GM21360 (cell line): Measurements from ENCODE around the gene SLC23A1.
A peak's percentile ranks its signal among the peaks of the same experiment; 100 is the strongest.
"Not testable (repeated sequence)": the region's sequence is repeated elsewhere in the genome, so short reads cannot be mapped to it uniquely, and the experiment has no call there.

Source experiments
- ATAC-seq: cut with Tn5 transposase; IDR thresholded peaks from one replicate; pipeline ENCODE4 v1.9.1; 2021; ENCODE audit warnings: mild to moderate bottlenecking, moderate library complexity; ENCODE audit not compliant: unreplicated experiment

SLC23A1 gene

GRCh38 chr5:139390639-139391569 lies 7.8 kb upstream of the SLC23A1 start:
- ATAC-seq: no peak

GRCh38 chr5:139389701-139390638 lies 6.9 kb upstream of the SLC23A1 start, which contains the start of gene MZB1:
Gene MZB1 (minus strand): TSS chr5:139389913. CDS start chr5:139389856, 57 bp downstream.
- peak; percentile 24 for ATAC-seq

DNA sequence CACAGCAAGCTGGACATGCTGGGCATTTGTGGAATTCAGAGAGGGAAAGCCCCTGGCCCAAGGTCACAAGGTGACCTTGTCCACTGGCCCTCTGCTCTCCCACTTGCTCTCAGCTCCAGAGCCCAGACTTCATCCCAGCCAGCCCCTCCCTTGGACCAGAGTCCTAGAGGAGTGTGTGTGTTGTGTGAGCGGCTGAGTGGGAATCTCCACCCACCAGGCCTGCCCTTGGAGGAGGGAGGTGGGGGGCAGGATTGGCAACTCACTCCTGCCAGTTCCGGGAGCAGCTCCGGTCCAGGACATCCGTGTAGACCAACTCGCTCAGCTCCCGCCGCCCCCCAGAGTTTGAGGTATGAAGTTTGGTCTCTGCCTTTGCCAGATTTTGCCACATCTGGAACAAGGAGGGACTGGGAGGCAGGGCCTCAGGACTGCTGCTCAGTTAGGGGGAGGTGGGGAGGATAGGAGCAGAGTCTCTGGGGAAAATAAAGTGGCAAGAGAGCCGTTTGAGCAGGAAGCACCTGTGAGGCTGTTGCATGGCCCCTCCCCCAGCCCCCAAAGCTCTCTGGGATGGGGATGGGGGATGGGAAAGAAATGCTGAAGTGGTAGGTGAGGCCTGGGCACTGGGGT lies 5.2 kb upstream of the SLC23A1 start:
- ATAC-seq: no peak

DNA sequence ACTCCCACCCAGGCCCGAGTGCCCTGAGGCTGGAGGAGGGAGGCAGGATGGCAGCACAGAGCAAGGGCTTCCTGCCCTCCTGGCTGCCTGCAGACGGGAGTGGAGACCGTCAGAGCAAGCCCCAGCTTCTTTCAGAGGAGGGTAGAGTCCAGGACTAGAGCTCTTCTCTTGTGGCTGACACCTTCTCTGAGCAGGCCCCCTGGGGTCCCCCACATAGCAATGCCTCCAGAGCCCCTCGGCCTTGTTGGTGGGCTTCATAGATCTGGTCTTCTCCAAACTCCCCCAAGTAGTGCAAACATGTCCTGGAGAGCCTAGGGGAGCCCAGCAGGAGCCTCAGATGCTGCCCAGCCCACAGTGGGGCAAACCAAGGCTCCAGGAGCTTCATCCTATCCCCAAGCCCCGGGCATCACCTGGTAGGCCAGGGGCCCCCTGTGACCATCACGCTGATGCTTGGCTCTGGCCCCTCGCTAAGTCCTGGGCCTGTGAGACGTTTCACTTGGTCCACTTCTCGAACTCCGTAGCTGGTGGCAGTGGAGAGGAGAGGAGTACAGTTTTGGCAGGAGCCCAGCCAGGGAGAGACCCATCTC lies 4.6 kb upstream of the SLC23A1 start:
- ATAC-seq: no peak

- ATAC-seq: not testable (repeated sequence)
These were observed 3.9 kb upstream of the SLC23A1 start for GRCh38 chr5:139386956-139387355.

DNA sequence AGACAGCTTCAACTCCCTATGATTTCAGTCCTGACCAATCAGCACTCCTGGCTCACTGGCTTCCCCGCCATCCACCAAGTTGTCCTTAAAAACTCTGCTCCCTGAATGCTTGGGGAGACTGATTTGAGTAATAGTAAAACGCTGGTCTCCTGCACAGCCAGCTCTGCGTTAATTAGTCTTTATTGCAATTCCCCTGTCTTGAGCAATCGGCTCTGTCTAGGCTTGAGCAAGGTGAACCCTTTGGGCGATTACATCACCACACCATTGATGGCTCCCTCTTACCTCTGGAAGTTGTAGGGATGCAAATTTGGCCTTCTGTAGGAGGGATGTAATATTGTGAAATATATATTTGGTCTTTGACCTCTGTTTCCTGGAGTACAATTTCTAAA lies 2.9 kb upstream of the SLC23A1 start:
- no peak for ATAC-seq

DNA sequence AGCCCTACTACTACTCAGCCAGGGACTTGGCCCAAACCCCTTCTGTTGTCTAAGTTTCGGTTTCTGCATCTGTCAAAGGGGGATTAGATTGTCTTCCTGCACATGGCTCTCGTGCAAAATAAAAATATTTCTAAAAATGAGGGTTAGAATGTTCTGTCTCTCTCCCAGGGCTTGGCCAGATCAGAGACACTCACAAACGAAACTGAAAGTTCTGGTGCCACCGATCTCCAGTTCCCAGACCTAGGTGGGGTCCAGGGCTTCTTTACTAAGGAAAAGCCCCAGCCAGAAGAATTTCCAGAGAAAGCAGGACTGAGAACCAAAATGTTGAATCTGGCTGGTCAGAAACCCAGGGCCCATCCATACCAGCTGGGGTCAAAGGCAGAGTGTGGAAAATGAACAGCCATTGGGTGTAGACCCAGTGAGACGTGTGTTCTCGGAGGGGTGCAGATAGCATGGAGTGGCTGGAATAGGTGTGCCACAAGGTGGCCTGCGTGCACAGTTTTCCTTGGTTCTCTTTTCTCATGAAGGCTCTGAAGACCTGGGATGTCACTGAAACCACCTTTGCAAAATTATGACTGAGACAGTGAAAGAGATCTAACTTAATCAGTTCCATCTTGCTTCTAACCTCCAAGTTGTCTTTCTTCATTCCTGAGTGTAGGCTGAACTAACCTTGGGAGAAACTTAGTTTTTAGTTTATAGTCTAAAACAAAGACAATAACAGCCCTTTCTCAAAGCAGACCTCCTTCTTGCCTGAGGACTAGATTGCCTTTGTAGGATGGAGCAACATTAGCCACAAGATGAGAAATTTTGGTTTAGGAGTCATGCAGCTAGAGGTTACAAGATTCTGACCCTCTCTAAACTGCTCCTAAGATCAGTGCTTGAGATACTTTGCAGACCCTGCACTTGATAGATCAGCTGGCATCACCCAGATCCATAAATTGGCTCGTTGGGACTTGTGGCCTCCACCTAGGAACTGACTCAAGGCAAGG lies 2.3 kb upstream of the SLC23A1 start:
- no peak for ATAC-seq

- ATAC-seq: no peak
These were observed 1.5 kb upstream of the SLC23A1 start for GRCh38 chr5:139384591-139385051.

- ATAC-seq: no peak
These were observed 995 bp upstream of the SLC23A1 start for GRCh38 chr5:139383993-139384590.

GRCh38 chr5:139382807-139383206 lies 290 bp downstream of the SLC23A1 start:
- no peak for ATAC-seq

DNA sequence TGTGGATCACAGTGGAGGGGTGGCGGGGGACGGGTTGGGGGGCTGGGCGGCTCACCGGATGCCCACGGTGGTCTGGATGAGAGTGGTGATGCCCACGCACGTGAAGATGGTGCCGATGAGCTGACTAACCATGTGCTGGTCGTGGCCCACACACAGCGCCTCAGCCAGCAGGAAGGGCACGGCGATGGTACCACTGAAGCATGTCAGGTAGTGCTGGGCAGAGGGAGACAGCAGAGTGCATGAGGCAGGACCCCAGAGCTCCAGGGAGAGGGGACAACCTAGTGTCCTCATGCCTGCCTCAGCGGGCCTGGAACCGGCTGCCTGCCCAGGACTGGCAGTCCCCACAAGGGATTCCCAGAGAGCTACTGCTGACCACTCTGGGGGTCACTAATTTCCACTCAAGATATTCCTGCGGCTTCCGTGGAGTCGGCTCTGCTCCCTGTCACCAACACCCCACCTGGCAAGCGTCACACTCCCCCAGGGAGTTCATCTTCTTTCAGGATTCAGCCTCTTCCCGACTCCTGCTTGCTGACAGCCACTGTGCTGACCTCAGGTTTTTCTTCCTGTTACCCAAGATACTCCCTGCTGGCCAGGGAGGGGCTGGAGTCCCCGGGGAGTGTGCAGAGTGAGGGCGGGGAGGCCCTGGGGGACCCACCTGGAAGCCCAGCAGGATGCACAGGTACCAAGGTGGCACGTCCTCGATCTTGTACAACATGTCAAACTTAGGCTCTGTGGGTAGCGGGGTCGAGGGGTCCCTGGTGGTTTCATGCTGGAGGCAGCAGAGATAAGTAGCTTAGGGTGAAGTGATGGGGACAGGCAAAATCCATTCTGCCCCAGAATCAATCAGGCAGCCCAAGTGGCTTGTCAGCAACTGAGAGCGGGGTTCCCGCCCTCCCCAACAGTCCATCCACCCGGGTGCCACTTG lies 998 bp downstream of the SLC23A1 start:
- ATAC-seq: no peak

GRCh38 chr5:139379626-139380449 lies 3.3 kb downstream of the SLC23A1 start:
- ATAC-seq: no peak

- no peak for ATAC-seq
These were observed 4.1 kb downstream of the SLC23A1 start for GRCh38 chr5:139378941-139379361.

DNA sequence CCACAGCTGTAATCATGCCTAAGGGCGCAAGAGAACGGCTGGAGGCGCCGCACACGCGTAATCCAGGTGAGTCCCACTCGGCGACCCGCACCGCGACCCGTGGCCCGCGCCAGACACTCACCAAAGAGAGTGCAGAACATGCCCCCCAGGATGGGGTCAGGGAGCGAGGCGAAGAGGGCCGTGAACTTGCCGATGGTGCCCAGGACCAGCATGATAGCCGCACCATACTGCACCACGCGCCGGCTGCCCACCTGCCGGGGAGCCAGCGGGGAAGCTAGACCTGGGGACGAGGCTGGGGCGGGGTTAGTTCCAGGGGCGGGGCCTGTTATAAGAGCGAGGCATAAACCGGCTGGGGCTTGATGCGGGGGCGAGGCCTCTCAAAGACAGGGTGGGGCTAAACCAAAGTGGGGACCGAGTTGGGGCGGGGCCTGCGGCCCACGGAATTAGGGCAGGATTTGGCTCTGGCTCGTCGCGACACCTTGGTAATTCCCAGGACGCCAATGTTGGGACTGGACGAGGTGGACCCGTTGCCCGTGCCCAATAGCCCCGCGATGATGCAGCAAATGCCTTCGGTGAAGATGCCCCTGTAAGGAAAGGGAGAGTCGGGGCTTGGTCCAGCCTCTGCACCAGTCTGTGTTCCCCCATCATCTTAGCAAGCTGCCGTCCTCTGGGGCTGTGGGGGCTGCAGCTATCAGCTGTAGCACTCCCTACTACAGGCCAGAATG lies 4.8 kb downstream of the SLC23A1 start:
- ATAC-seq: no peak

DNA sequence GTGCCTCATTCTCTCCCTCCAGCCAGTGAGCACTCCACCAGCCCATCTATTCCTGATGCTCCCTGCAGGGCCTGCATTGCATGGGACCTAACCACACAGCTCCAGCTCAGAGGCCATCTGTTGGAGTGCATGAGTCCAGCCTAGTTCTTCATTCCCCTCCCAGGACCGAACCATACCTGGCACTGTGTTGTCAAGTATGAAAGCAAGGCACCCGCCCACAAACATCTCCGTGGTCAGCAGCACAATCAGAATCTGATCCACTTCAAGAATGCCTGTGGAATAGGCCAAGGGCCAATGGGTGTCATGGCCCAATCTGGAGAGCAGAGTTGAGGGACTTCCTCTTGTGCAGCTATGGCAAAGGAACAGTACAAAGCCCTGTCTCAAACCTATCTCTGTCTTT lies 5.9 kb downstream of the SLC23A1 start:
- ATAC-seq: no peak

DNA sequence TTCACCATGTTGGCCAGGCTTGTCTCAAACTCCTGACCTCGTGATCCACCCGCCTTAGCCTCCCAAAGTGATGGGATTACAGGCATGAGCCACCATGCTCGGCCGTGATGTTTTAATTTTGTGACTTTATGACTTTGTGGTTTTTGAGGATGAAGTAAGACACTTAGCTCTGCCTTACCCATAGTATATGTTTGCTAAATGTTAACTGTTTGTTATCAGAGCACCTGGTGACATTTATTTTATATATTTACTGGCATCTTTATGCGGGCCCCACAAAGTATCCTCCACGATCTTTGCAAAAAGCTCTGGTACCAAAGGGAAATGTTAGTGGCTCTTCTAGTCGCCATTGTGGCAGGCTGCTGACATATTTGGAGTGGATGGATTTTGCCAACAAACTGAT lies 6.7 kb downstream of the SLC23A1 start:
- no peak for ATAC-seq
